Muscle layer of colon (tissue), 2 donors: ENCODE measurements around the gene PPP1R1C.

Source experiments
- H3K27ac ChIP-seq: one replicate; pipeline ENCODE4 v1.7.0; 2013; ENCODE audit warnings: low read depth, mild to moderate bottlenecking, low read length, moderate library complexity
- H3K27me3 ChIP-seq, 2 donors: one replicate each; pipeline ENCODE4 v1.7.0; 2013; ENCODE audit warnings: low read length in 2 of 2, mild to moderate bottlenecking in 2 of 2; ENCODE audit not compliant: insufficient read depth in 2 of 2, control insufficient read depth in 1 of 2
- H3K36me3 ChIP-seq: one replicate; pipeline ENCODE4 v1.7.0; 2013; ENCODE audit warnings: mild to moderate bottlenecking, low read length; ENCODE audit not compliant: insufficient read depth
- H3K4me1 ChIP-seq: one replicate; pipeline ENCODE4 v1.7.0; 2013; ENCODE audit warnings: mild to moderate bottlenecking, low read length; ENCODE audit not compliant: insufficient read depth
- H3K4me3 ChIP-seq, 2 donors: one replicate each; pipeline ENCODE4 v1.7.0; 2013; ENCODE audit warnings: low read length in 2 of 2, low read depth in 1 of 2, mild to moderate bottlenecking in 1 of 2, moderate library complexity in 1 of 2
- H3K9ac ChIP-seq: one replicate; pipeline ENCODE4 v1.7.0; 2013; ENCODE audit warnings: low read length
- H3K9me3 ChIP-seq: one replicate; pipeline ENCODE4 v1.7.0; 2013; ENCODE audit warnings: mild to moderate bottlenecking, low read length
- donor health status: abdominal sarcoma.
- donor health status: Adenocarcinoma of cecum.

PPP1R1C gene

DNA sequence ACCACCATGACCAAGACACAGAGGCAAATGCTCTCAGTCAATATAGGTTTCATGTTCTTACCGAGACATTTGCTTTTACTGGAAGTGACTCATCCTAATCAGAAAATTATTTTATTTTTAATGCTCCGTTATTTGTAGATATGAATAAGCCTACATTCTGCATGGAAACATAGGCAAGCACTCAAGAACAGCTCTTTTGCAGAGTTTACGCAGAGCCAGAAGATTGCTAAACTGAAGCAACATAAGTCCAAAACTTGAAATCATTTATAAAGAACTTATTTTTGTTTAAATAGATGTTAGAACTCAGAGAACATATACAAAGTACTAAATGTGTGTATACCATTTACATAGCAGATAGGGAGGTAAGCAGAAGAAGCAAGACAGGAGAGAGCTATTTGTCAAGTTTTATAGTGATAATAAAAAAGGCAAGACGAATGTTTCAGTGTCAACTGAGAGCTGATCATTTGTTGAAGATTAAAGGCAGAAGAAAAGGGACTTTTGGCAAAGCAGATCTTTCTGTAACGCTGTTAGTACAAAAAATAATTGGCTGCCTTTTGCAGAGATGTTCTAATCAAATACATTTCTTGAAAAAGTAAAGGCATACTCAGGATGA, 12.4 kb upstream of the PPP1R1C start:
- Histone ChIP-seq H3K27ac (no peak overlapping the region), H3K27me3 (no peaks in the 10 kb centered on the region), H3K4me1 (no peaks in the 10 kb centered on the region), H3K4me3 (no peak overlapping the region), H3K9me3 (no peaks in the 10 kb centered on the region), H3K36me3 (no peaks in the 10 kb centered on the region), H3K9ac (no peak overlapping the region)

DNA sequence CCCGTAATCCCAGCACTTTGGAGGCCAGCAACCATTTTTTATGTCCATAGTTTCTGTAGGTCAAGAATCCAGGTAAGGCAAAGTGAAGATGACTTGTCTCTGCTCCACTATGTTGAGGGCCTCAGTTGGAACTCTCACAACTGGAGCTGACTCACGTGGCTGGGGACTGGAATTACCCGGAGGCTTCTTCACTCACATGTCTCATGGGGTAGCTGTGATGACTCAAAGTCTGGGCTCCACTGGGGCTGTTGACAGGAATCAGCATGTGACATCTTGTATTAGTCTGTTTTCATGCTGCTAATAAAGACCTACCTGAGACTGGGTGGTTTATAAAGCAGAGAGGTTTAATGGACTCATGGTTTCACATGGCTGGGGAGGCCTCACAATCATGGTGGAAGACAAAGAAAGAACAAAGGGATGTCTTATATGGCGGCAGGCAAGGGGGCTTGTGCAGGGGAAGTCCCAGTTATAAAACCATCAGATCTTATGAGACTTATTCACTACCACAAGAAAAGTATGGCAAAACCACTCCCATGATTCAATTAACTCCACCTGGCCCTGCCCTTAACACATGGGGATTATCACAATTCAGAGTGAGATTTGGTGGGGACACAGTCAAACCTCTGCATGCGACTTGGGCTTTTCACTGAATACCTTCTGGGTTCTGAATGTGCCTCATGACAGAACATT, 7.8 kb upstream of the PPP1R1C start:
- Histone ChIP-seq H3K27ac (no peak overlapping the region), H3K9ac (no peak overlapping the region), H3K36me3 (no peaks in the 10 kb centered on the region), H3K9me3 (no peaks in the 10 kb centered on the region), H3K4me3 (no peak overlapping the region), H3K27me3 (no peaks in the 10 kb centered on the region), H3K4me1 (no peaks in the 10 kb centered on the region)

GRCh38 chr2:181978351-181979150, 7.1 kb upstream of the PPP1R1C start:
- Histone ChIP-seq H3K27me3 (no peaks in the 10 kb centered on the region), H3K27ac (no peak overlapping the region), H3K36me3 (no peaks in the 10 kb centered on the region)

GRCh38 chr2:181984060-181984459, 1.6 kb upstream of the PPP1R1C start:
- Histone ChIP-seq H3K27me3 (no peaks in the 10 kb centered on the region), H3K4me3 (no peak overlapping the region), H3K27ac (no peak overlapping the region), H3K4me1 (peaks cover 16% of the 10 kb centered on the region), H3K9ac (no peak overlapping the region), H3K9me3 (no peaks in the 10 kb centered on the region), H3K36me3 (no peaks in the 10 kb centered on the region)

More at GRCh38 chr2:181978351-181979150, 7.1 kb upstream of the PPP1R1C start:
- no peak overlapping the region for H3K4me3 ChIP-seq
- H3K9ac ChIP-seq: no peak overlapping the region
- H3K4me1 ChIP-seq: no peaks in the 10 kb centered on the region
- no peaks in the 10 kb centered on the region for H3K9me3 ChIP-seq

GRCh38 chr2:181984814-181985631, 630 bp upstream of the PPP1R1C start:
- no peak overlapping the region for H3K4me3 ChIP-seq
- no peaks in the 10 kb centered on the region for H3K9me3 ChIP-seq
- H3K36me3 ChIP-seq: no peaks in the 10 kb centered on the region
- H3K9ac ChIP-seq: no peak overlapping the region
- H3K4me1 ChIP-seq: peaks cover 16% of the 10 kb centered on the region
- no peaks in the 10 kb centered on the region for H3K27me3 ChIP-seq
- no peak overlapping the region for H3K27ac ChIP-seq

- no peaks in the 10 kb centered on the region for H3K36me3 ChIP-seq
- H3K4me3 ChIP-seq: no peak overlapping the region
- peaks cover 16% of the 10 kb centered on the region for H3K4me1 ChIP-seq
- H3K27ac ChIP-seq: no peak overlapping the region
- no peaks in the 10 kb centered on the region for H3K9me3 ChIP-seq
- H3K9ac ChIP-seq: no peak overlapping the region
- H3K27me3 ChIP-seq: no peaks in the 10 kb centered on the region
These were observed 2.7 kb downstream of the PPP1R1C start for GRCh38 chr2:181988154-181988924.

DNA sequence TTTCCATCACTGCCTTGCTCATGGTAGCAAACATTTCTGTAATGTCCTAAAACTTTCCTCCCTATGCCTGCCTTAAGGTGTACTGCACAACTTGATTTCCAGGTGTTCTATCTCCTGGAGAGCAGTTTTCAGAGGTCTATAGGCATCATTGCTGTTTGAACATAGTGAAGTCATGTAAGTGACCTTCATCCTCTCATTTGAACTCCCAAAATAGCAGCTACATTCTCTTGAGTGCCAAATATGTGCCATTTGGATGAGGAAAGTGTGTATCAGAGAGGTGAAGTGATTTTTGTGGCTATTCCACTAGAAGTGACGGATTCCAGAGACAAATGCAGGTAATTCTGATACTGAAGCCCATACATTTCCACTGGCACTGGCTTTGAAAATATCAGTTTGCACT, 3.4 kb downstream of the PPP1R1C start:
- H3K9me3 ChIP-seq: no peaks in the 10 kb centered on the region
- no peak overlapping the region for H3K4me3 ChIP-seq
- H3K27me3 ChIP-seq: no peaks in the 10 kb centered on the region
- no peaks in the 10 kb centered on the region for H3K36me3 ChIP-seq
- peaks cover 16% of the 10 kb centered on the region for H3K4me1 ChIP-seq
- H3K27ac ChIP-seq: no peak overlapping the region
- no peak overlapping the region for H3K9ac ChIP-seq

- Histone ChIP-seq H3K27me3 (no peaks in the 10 kb centered on the region), H3K9ac (no peak overlapping the region), H3K36me3 (no peaks in the 10 kb centered on the region), H3K27ac (no peak overlapping the region), H3K4me1 (no peaks in the 10 kb centered on the region), H3K9me3 (no peaks in the 10 kb centered on the region), H3K4me3 (no peak overlapping the region)
These were observed 5.7 kb downstream of the PPP1R1C start for GRCh38 chr2:181991171-181991885.

DNA sequence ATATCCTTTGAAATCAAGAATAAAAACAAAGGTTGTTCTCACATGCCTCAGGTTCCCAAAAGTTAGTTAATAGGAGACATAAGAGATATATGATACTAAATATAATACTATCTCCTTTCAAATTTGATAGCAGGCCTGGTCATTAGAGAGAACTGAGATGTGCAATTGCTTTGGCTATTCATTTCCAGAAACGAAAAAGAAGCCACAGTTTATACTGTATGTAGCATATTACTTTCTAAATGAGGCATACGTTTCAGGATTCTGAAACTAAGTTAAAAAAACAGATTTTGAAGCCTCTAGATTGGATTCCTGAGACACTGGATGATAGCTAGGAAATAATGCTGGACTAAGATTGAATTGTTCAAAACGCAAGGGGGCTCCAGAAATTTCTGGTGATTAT, 7.1 kb downstream of the PPP1R1C start:
- H3K36me3 ChIP-seq: no peaks in the 10 kb centered on the region
- H3K9ac ChIP-seq: no peak overlapping the region
- no peak overlapping the region for H3K27ac ChIP-seq
- H3K9me3 ChIP-seq: no peaks in the 10 kb centered on the region
- no peaks in the 10 kb centered on the region for H3K4me1 ChIP-seq
- H3K4me3 ChIP-seq: no peak overlapping the region
- H3K27me3 ChIP-seq: no peaks in the 10 kb centered on the region

DNA sequence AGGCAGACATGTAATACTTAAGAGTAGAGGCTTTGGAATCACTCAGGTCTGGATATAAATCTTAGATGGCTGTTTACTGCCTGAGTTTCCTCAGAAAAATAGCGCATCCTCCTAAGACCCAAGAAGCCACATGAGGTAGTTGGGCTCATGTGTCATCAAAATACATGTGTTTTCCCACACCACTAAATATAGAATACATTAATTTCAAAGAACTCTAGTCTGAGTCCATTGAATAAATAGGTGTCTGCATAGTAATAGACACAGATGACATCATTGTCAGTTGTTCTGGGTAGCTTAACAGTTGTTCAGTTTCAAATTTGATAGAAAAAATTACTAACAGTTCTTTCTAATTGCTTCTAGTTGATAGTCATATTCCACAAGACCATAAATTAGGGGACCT, 9.6 kb downstream of the PPP1R1C start:
- no peak overlapping the region for H3K27ac ChIP-seq
- no peak overlapping the region for H3K9ac ChIP-seq
- H3K36me3 ChIP-seq: no peaks in the 10 kb centered on the region
- H3K4me1 ChIP-seq: no peaks in the 10 kb centered on the region
- H3K27me3 ChIP-seq: no peaks in the 10 kb centered on the region
- H3K9me3 ChIP-seq: no peaks in the 10 kb centered on the region
- H3K4me3 ChIP-seq: no peak overlapping the region
